Right atrium auricular region (tissue), 2 donors: ENCODE results near the gene CYTH1. TPM values are rescaled to one million over a fixed set of nuclear protein-coding genes. Genes with fewer than 3 reads are reported as not detected.

Experiments
- DNase-seq: peaks from one replicate; pipeline ENCODE4 v3.0.0-alpha.2; 2019; ENCODE audit warnings: low spot score
- H3K27ac ChIP-seq, 2 donors: fragments of 200-600 bp; sonication (generic); 1 replicate in 1 of 2; 2 replicates in 1 of 2; pipeline ENCODE4 v1.5.1; 2016 to 2019
- H3K27me3 ChIP-seq, 2 donors: fragments of 200-600 bp; sonication (generic); one replicate each; pipeline versions ENCODE4 v1.5.1 to v1.6.0; 2017 to 2019
- H3K36me3 ChIP-seq: fragments of 200-600 bp; sonication (generic); one replicate; pipeline ENCODE4 v1.5.1; 2016
- H3K4me1 ChIP-seq, 2 donors: fragments of 200-600 bp; sonication (generic); one replicate each; pipeline versions ENCODE4 v1.5.1 to v1.6.0; 2017 to 2019
- H3K4me3 ChIP-seq, 2 donors: fragments of 200-600 bp; sonication (generic); 1 replicate in 1 of 2; 2 replicates in 1 of 2; pipeline ENCODE4 v1.5.1; 2017 to 2019; ENCODE audit warnings: mild to moderate bottlenecking in 1 of 2, moderate library complexity in 1 of 2
- H3K9me3 ChIP-seq, 2 donors: fragments of 200-600 bp; sonication (generic); one replicate each; pipeline ENCODE4 v1.5.1; 2019
- CTCF ChIP-seq, 2 donors: fragments of 200-600 bp; sonication (generic); IDR thresholded peaks; one replicate each; pipeline ENCODE4 v1.5.1; 2019; ENCODE audit warnings: antibody characterized with exemption in 2 of 2
- total RNA-seq, 2 donors: library from RNA; depleted of rRNA; stranded (reverse); fragments of >200 nt; gene quantifications; one replicate each; pipeline ENCODE4 v1.1.0, GENCODE V29; 2016

CYTH1 gene
- total RNA-seq, 2 donors from 2014 or later, result 23.8 to 31.0 TPM

DNA sequence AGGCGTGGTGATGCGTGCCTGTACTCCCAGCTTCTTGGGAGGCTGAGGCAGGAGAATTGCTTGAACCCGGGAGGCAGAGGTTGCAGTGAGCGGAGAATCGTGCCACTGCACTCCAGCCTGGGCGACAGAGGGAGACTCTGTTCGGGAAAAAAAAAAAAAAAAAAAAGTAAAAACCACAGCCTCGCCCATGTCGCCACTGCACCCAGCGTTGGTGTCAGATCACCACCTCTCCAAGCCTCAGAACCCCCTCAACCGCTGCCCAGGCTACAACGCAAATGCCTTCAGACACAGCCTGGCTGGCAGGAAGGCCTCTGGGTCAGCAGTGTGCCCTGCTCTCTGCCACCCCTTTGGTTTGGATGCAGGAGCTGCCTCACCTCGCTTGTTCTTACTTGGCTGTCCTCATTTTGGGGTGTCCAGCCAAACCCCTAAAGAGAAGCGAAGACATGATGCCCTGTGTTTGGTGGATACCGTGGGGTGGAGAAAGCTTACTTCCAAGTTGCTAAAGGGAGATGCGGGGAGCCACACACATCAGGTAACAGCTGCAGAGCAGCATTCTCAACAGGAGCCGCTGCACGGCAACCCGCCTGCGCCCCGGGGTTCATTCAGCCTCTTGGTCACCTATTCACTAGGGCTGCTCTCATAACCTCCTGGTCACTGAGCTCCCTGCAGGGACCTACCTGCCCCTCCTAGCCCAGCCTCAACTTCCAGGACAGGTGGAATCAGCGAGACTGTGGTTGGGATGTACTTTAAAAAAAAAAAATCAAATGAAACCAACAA is 13.0 kb upstream of the CYTH1 start:
- H3K27me3 ChIP-seq, result no peaks in the 10 kb centered on the region
- no peak for TF ChIP-seq CTCF (IDR thresholded peaks at IDR 0.05)
- H3K36me3 ChIP-seq, result peaks cover 42% of the 10 kb centered on the region
- H3K9me3 ChIP-seq, result no peaks in the 10 kb centered on the region
- DNase-seq, result no peak
- no peak overlapping the region for H3K27ac ChIP-seq
- H3K4me3 ChIP-seq, result no peak overlapping the region
- H3K4me1 ChIP-seq, result peaks cover 0 to 32% of the 10 kb centered on the region in 2 donors

- Histone ChIP-seq H3K9me3 (no peaks in the 10 kb centered on the region), H3K27ac (peak overlapping the region in 1 of 2 donors; percentile 20), H3K4me1 (peaks cover 0 to 38% of the 10 kb centered on the region in 2 donors), H3K27me3 (no peaks in the 10 kb centered on the region), H3K36me3 (peaks cover 38% of the 10 kb centered on the region), H3K4me3 (no peak overlapping the region)
- TF ChIP-seq CTCF (IDR thresholded peaks at IDR 0.05), result no peak
- DNase-seq, result no peak
These were observed 12.3 kb upstream of the CYTH1 start for GRCh38 chr17:78794399-78794798.

DNA sequence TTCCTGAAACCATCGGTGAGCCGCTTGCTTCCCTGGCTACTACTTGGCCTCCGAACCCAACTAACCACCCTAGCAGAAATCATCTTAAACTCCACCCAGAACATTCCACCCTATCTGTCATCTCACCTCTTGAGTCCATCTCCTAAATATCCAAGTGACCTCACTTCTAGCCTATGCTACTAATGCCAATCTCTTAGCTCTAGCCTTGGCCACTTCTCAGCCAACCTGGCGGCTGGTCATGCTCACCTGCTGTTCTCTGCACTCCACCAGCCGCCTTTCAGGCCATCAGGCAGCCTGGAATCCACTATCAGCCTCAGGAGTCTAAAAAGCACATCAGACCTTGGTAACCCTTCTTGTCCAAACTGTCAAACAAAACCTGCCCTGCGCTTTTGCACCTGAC is 11.9 kb upstream of the CYTH1 start:
- peaks cover 0 to 42% of the 10 kb centered on the region in 2 donors for H3K4me1 ChIP-seq
- DNase-seq, result no peak
- peak overlapping the region in 1 of 2 donors; percentile 20 for H3K27ac ChIP-seq

GRCh38 chr17:78793415-78793814 is 11.3 kb upstream of the CYTH1 start:
- DNase-seq, result no peak
- peaks cover 29% of the 10 kb centered on the region for H3K36me3 ChIP-seq
- TF ChIP-seq CTCF (IDR thresholded peaks at IDR 0.05), result no peak
- H3K4me3 ChIP-seq, result no peak overlapping the region
- peaks cover 0 to 42% of the 10 kb centered on the region in 2 donors for H3K4me1 ChIP-seq
- no peaks in the 10 kb centered on the region for H3K9me3 ChIP-seq
- H3K27ac ChIP-seq, result no peak overlapping the region
- no peaks in the 10 kb centered on the region for H3K27me3 ChIP-seq

More for the DNA sequence above, 11.9 kb upstream of the CYTH1 start:
- Histone ChIP-seq H3K36me3 (peaks cover 34% of the 10 kb centered on the region), H3K9me3 (no peaks in the 10 kb centered on the region), H3K4me3 (no peak overlapping the region), H3K27me3 (no peaks in the 10 kb centered on the region)
- TF ChIP-seq CTCF (IDR thresholded peaks at IDR 0.05), result no peak

GRCh38 chr17:78791840-78792709 is 10.0 kb upstream of the CYTH1 start:
- no peak for TF ChIP-seq CTCF (IDR thresholded peaks at IDR 0.05)
- Histone ChIP-seq H3K27ac (peak overlapping the region; percentile 43 to 55), H3K4me3 (no peak overlapping the region)

More at GRCh38 chr17:78791840-78792709, 10.0 kb upstream of the CYTH1 start:
- Histone ChIP-seq H3K9me3 (no peaks in the 10 kb centered on the region), H3K4me1 (peaks cover 0 to 42% of the 10 kb centered on the region in 2 donors), H3K36me3 (peaks cover 15% of the 10 kb centered on the region), H3K27me3 (no peaks in the 10 kb centered on the region)
- no peak for DNase-seq
